T-cell (primary cell): ENCODE results near the gene MEN1. TPM values are rescaled to one million over a fixed set of nuclear protein-coding genes. Genes with fewer than 3 reads are reported as not detected.

Source experiments
- ATAC-seq, 4 experiments: fragments of 200-7000 bp in 3 of 4; fragments of 150-1000 bp in 1 of 4; cut with Tn5 transposase; replicated peaks in 1 of 4; 1 replicate in 3 of 4; 2 replicates in 1 of 4; pipeline ENCODE4 v1.10.0; 2021; ENCODE audit warnings: moderate library complexity in 3 of 4, mild to moderate bottlenecking in 2 of 4, moderate number of reproducible peaks in 1 of 4
- CTCF ChIA-PET, 2 donors: fragments of 300-600 bp; sonication (Branson Sonifier 250); formaldehyde crosslinking; loops; one replicate each; lab custom pipeline; 2022; ENCODE audit warnings: antibody characterized with exemption in 2 of 2; lab: Charles Lee
- POLR2A ChIA-PET, 2 donors: fragments of 300-600 bp; sonication (Branson Sonifier 250); formaldehyde crosslinking; loops; one replicate each; lab custom pipeline; 2022; ENCODE audit warnings: antibody characterized with exemption in 2 of 2; lab: Charles Lee
- DNase-seq, 35 experiments: peaks; one replicate each; pipeline versions ENCODE4 v3.0.0 to v3.0.0-alpha.2; 2013 to 2023
- H3K27ac ChIP-seq: one replicate; pipeline ENCODE4 v1.5.1; 2013; ENCODE audit warnings: low read length
- H3K27me3 ChIP-seq, 2 experiments: replicated peaks in 1 of 2; 1 replicate in 1 of 2; 2 replicates in 1 of 2; pipeline versions ENCODE4 v1.6.1 to v1.7.0; 2013; ENCODE audit warnings: low read length in 1 of 2, mixed read lengths in 1 of 2; ENCODE audit not compliant: control insufficient read depth in 2 of 2, insufficient read depth in 2 of 2; ENCODE audit errors: extremely low read depth in 1 of 2
- H3K36me3 ChIP-seq, 2 donors: 1 replicate in 1 of 2; 2 replicates in 1 of 2; pipeline versions ENCODE4 v1.6.1 to v1.7.0; 2013; ENCODE audit warnings: low read length in 1 of 2; ENCODE audit not compliant: control insufficient read depth in 2 of 2, insufficient read depth in 1 of 2; ENCODE audit errors: extremely low read depth in 1 of 2
- H3K4me1 ChIP-seq, 2 experiments: 1 replicate in 1 of 2; 2 replicates in 1 of 2; pipeline versions ENCODE4 v1.6.1 to v1.7.0; 2013; ENCODE audit warnings: low read length in 2 of 2, mixed read lengths in 1 of 2; ENCODE audit not compliant: insufficient read depth in 2 of 2, control insufficient read depth in 1 of 2; ENCODE audit errors: extremely low read depth in 1 of 2
- H3K4me3 ChIP-seq, 2 donors: 1 replicate in 1 of 2; 2 replicates in 1 of 2; pipeline versions ENCODE4 v1.5.1 to v1.7.0; 2013; ENCODE audit warnings: mild to moderate bottlenecking in 2 of 2, low read length in 1 of 2, moderate library complexity in 1 of 2; ENCODE audit not compliant: control insufficient read depth in 1 of 2; ENCODE audit errors: extremely low read depth in 1 of 2
- H3K9me3 ChIP-seq: 2 replicates; pipeline ENCODE4 v1.7.0; 2013
- H3K27ac Mint-ChIP-seq, 2 donors: one replicate each; pipeline ENCODE4 v1.8.0; 2020 to 2021; ENCODE audit warnings: mild to moderate bottlenecking in 2 of 2, mixed read lengths in 2 of 2
- H3K27me3 Mint-ChIP-seq, 2 donors: one replicate each; pipeline ENCODE4 v1.8.0; 2021 to 2022; ENCODE audit warnings: mixed read lengths in 2 of 2
- H3K36me3 Mint-ChIP-seq: one replicate; pipeline ENCODE4 v1.8.0; 2021; ENCODE audit warnings: mixed read lengths
- H3K4me1 Mint-ChIP-seq, 3 donors: one replicate each; pipeline ENCODE4 v1.8.0; 2020 to 2022; ENCODE audit warnings: mixed read lengths in 3 of 3, mild to moderate bottlenecking in 1 of 3
- H3K4me3 Mint-ChIP-seq, 3 donors: one replicate each; pipeline ENCODE4 v1.8.0; 2020 to 2022; ENCODE audit warnings: mild to moderate bottlenecking in 3 of 3, mixed read lengths in 3 of 3, moderate library complexity in 3 of 3
- H3K9me3 Mint-ChIP-seq, 3 donors: one replicate each; pipeline ENCODE4 v1.8.0; 2020 to 2022; ENCODE audit warnings: mixed read lengths in 3 of 3
- WGBS: methylation state at CpG from one replicate; pipeline ENCODE4 v1.1.5; 2013; ENCODE audit warnings: missing lambda C conversion rate; ENCODE audit not compliant: insufficient coverage; 5-methylcytosine and 5-hydroxymethylcytosine counted together
- total RNA-seq, 35 experiments: library from RNA in 6 of 35; stranded (reverse) in 6 of 35; fragments of 120-200 nt in 1 of 35; gene quantifications; one replicate each; pipeline versions ENCODE4 v1.2.1 to v1.2.4 and lab custom pipeline; 2013 to 2026

The MEN1 gene
- 10 to 100 TPM; 31.7 to 62.0 (median 49.6) TPM for total RNA-seq
- 20.2 TPM for total RNA-seq (2013)
- total RNA-seq (lab: John Stamatoyannopoulos, UW), result 10.2 to 72.1 (median 36.8) reads per million in 29 experiments

DNA sequence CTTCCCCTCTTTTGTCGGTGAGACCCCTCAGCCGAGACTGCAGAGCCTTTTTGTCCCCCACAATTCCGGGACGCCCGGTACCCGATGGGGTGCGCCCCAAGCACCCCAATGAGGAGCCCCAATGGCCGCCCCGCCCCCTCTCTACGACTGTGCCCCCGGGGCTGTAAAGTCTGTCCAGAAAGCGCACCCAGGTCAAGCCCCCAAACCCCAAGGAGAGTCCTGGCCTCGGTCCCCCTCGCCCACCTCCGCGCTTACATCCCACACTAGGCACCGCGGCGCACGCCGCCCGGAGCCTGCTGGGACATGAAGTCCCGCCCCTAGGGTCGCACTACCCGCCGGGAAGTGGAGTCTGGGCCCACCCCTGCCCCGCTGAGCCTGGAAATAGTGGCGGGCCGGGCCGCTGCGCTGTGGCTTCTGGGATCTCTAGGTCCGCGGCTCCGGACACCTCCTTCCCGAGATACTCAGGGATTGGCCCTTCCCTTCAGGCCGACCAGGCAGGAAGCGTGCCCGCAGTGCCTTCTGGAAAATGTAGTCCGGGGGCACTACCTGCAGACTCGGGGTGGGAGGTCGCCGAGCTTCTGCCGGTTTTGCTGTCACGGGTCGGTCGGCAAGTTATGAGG, at the start of gene MEN1:
Gene MEN1, minus strand, starts transcription at position 281 of the 620 bp plus-strand sequence. CDS start 442 bp downstream, outside the sequence.
- Mint-ChIP-seq H3K9me3 (no peaks in the 10 kb centered on the region), H3K27me3 (no peaks in the 10 kb centered on the region), H3K4me3 (peak within 1 kb of the TSS; percentile 93 to 98 (median 94)), H3K4me1 (peaks cover 27 to 31% (median 28%) of the 10 kb centered on the region in 3 donors), H3K36me3 (peaks cover 18% of the 10 kb centered on the region), H3K27ac (peak within 1 kb of the TSS; percentile 93 to 97)
- no peaks in the 10 kb centered on the region for H3K27me3 ChIP-seq
- H3K4me3 ChIP-seq, result peak within 1 kb of the TSS; percentile 71 to 89
- peaks cover under 1 to 20% of the 10 kb centered on the region in 2 donors for H3K36me3 ChIP-seq
- no peaks in the 10 kb centered on the region for H3K9me3 ChIP-seq
- CTCF ChIA-PET, result interaction anchor here in 1 of 2 donors (0.6 to 1.3 kb wide), 7 partner anchors 18 to 659 kb away, joined by 3 to 6 read pairs (median 3); partner anchors contain the start of genes CDC42BPG and SF1
- peaks cover 5 to 23% of the 10 kb centered on the region in 2 experiments for H3K4me1 ChIP-seq
- ATAC-seq, result peak; percentile 89 to 91 (median 90)
- under 1% methylated on average over 39 of the region's 46 CpGs for WGBS
- POLR2A ChIA-PET, result interaction anchor here in 1 of 2 donors (0.8 to 1.0 kb wide), 2 partner anchors 32 to 36 kb away, joined by 5 to 7 read pairs; partner anchors contain the start of gene SF1
- H3K27ac ChIP-seq, result peak within 1 kb of the TSS; percentile 84
- peak; percentile 47 to 84 (median 71) for DNase-seq

DNA sequence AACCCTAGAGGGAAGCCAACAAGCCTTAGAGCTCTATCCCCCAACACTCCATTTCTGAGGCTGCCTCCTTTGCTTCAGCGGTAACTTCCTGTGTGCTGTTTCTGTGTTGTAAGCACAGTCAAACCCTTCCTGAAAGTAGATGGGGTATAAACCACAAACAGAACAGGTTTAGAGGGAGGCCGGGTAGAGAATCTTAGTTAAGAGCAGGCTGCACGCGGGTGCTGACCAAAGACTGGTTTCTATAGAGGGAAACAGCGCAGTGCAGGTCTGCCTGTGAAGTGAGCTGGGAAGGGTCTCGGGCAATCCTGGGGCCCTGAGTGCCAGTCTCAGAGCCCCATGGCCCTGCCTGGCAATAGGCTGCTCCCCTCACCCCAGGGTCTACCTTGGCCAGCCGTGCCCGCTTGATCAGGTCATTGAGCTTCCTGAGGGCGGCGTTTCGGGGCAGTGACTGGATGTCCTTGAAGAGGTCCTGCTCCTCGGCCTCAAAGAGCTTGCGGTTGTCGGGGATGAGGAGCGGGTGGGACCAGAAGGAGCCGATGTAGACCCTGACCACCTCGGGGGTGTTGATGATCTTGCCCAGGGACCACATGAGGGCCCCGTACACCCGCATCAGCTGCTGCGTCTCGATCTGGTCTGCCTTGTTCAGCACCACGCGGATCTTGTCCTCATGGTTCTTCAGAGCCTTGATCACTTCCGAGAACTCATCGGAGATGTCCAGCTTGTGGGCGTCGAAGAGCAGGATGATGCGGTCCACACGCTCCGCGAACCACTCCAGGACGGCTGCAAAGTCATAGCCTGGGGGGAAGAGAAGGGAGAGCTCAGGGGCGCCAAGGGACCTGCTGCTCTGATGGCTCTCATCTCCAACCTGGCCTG, 49.4 kb upstream of the MEN1 start:
- peak overlapping the region; percentile 34 to 35 for H3K4me3 ChIP-seq
- 27% methylated on average over 29 of the region's 33 CpGs for WGBS
- no peaks in the 10 kb centered on the region for H3K27me3 ChIP-seq
- no peaks in the 10 kb centered on the region for H3K9me3 Mint-ChIP-seq
- H3K27ac Mint-ChIP-seq, result peak overlapping the region; percentile 97 to 99
- POLR2A ChIA-PET, result interaction anchor here (0.5 to 3.0 kb wide), 7 partner anchors 10 to 646 kb away, joined by 3 to 24 read pairs (median 4); partner anchors contain the start of gene SF1 (in 1 of the 2)
- H3K4me1 ChIP-seq, result peaks cover 81 to 100% of the 10 kb centered on the region in 2 experiments
- peak overlapping the region; percentile 70 to 82 (median 78) for H3K4me3 Mint-ChIP-seq
- peak overlapping the region; percentile 93 for H3K27ac ChIP-seq
- DNase-seq (peak in 29 of 35 experiments; percentile 38 to 86 (median 54)), ATAC-seq (peak; percentile 78 to 81 (median 78))
- peaks cover 20 to 48% of the 10 kb centered on the region in 2 donors for H3K36me3 ChIP-seq
- no peaks in the 10 kb centered on the region for H3K27me3 Mint-ChIP-seq
- peaks cover 26% of the 10 kb centered on the region for H3K36me3 Mint-ChIP-seq
- peaks cover 86 to 94% (median 90%) of the 10 kb centered on the region in 3 donors for H3K4me1 Mint-ChIP-seq
- H3K9me3 ChIP-seq, result no peaks in the 10 kb centered on the region
- CTCF ChIA-PET, result interaction anchor here (0.5 to 2.8 kb wide), 13 partner anchors 9 to 173 kb away, joined by 3 to 12 read pairs (median 3); partner anchors contain the start of genes EHD1 (in 1 of the 2) and SF1 (in 1 of the 2)

GRCh38 chr11:64858467-64859263, 48.3 kb upstream of the MEN1 start:
- peak; percentile 49 to 85 (median 62) for DNase-seq
- Histone ChIP-seq H3K36me3 (peaks cover 18 to 54% of the 10 kb centered on the region in 2 donors), H3K4me3 (peak overlapping the region; percentile 34 to 35), H3K4me1 (peaks cover 82 to 100% of the 10 kb centered on the region in 2 experiments), H3K9me3 (no peaks in the 10 kb centered on the region), H3K27me3 (no peaks in the 10 kb centered on the region), H3K27ac (peak overlapping the region; percentile 93)
- Mint-ChIP-seq H3K4me1 (peaks cover 85 to 94% (median 90%) of the 10 kb centered on the region in 3 donors), H3K27me3 (no peaks in the 10 kb centered on the region), H3K36me3 (peaks cover 32% of the 10 kb centered on the region), H3K4me3 (peak overlapping the region; percentile 70 to 82 (median 78)), H3K9me3 (no peaks in the 10 kb centered on the region), H3K27ac (peak overlapping the region; percentile 97 to 99)
- ChIA-PET POLR2A (interaction anchor here (0.5 to 3.0 kb wide), 10 partner anchors 10 to 647 kb away, joined by 3 to 24 read pairs (median 4); partner anchors contain the start of gene SF1 (in 1 of the 2)), CTCF (interaction anchor here in 1 of 2 donors (0.7 to 2.8 kb wide), 9 partner anchors 10 to 80 kb away, joined by 3 to 12 read pairs (median 3); partner anchors contain the start of genes EHD1 and SF1)
- peak; percentile 70 to 77 (median 74) for ATAC-seq
- WGBS, result 11% methylated on average over 14 of the region's 19 CpGs

- H3K4me3 ChIP-seq, result no peak overlapping the region
Measured at GRCh38 chr11:64857485-64857884, 47.1 kb upstream of the MEN1 start.

More at GRCh38 chr11:64857485-64857884, 47.1 kb upstream of the MEN1 start:
- H3K4me1 Mint-ChIP-seq, result peaks cover 86 to 94% (median 90%) of the 10 kb centered on the region in 3 donors
- DNase-seq (no peak), ATAC-seq (no peak)
- 90% methylated on average over 2 of the region's 6 CpGs for WGBS
- peak overlapping the region; percentile 9 to 53 (median 17) for H3K4me3 Mint-ChIP-seq
- peaks cover 32% of the 10 kb centered on the region for H3K36me3 Mint-ChIP-seq
- H3K27ac Mint-ChIP-seq, result peak overlapping the region; percentile 87 to 91
- H3K27ac ChIP-seq, result peak overlapping the region; percentile 93
- H3K27me3 ChIP-seq, result no peaks in the 10 kb centered on the region
- ChIA-PET CTCF (interaction anchor here in 1 of 2 donors (0.6 kb wide), 1 partner anchor 9 kb away, joined by 5 read pairs; no protein-coding TSS in a partner anchor), POLR2A (interaction anchor here in 1 of 2 donors (0.6 to 1.6 kb wide), 3 partner anchors 9 to 65 kb away, joined by 3 to 5 read pairs (median 4); no protein-coding TSS in a partner anchor)
- no peaks in the 10 kb centered on the region for H3K9me3 Mint-ChIP-seq
- no peaks in the 10 kb centered on the region for H3K27me3 Mint-ChIP-seq
- H3K9me3 ChIP-seq, result no peaks in the 10 kb centered on the region
- peaks cover 23 to 58% of the 10 kb centered on the region in 2 donors for H3K36me3 ChIP-seq
- peaks cover 84 to 100% of the 10 kb centered on the region in 2 experiments for H3K4me1 ChIP-seq
